ENCODE results near the gene HOMEZ. TPM values are rescaled to one million over a fixed set of nuclear protein-coding genes. Genes with fewer than 3 reads are reported as not detected.
"Not testable (repeated sequence)": the region's sequence is repeated elsewhere in the genome, so short reads cannot be mapped to it uniquely, and the experiment has no call there.

Gene HOMEZ
- total RNA-seq, 2 experiments from 2014 or later = 7.1 to 17.2 TPM

- Histone ChIP-seq H3K79me2 (ENCODE audit: insufficient read depth, low read depth, low read length) (no peaks in the 10 kb centered on the region), H3K9me3 (ENCODE audit: low read length) (no peaks in the 10 kb centered on the region), H3K4me2 (ENCODE audit: low read length) (no peak overlapping the region), H3K9me2 (ENCODE audit: insufficient read depth, low read length) (no peaks in the 10 kb centered on the region), H3K27ac (ENCODE audit: low read depth, low read length, poor library complexity, severe bottlenecking) (no peak overlapping the region), H3K4me1 (ENCODE audit: insufficient read depth, low read length, poor library complexity, severe bottlenecking) (no peaks in the 10 kb centered on the region), H4K20me1 (ENCODE audit: insufficient read depth, low read length) (no peaks in the 10 kb centered on the region; the same call in 1 of the 2 replicates), H3K4me3 (ENCODE audit: low read depth, low read length, poor library complexity, severe bottlenecking) (no peak overlapping the region), H2AFZ (ENCODE audit: low read length) (no peak overlapping the region), H3K36me3 (ENCODE audit: insufficient read depth, low read length) (no peaks in the 10 kb centered on the region)
- TF ChIP-seq CTCF (conservative IDR thresholded peaks at IDR 0.05; ENCODE audit: low read length) (no peak), EZH2phosphoT487 (IDR thresholded peaks at IDR 0.05; ENCODE audit: borderline replicate concordance, low read depth, low read length) (no peak)
- no peak for DNase-seq (ENCODE audit: low spot score)
- no TSS peak for BruUV-seq (replicated peaks)
- CTCF ChIA-PET (ENCODE audit: unreplicated experiment) = no interaction called here
- POLR2A ChIA-PET = interaction anchor here (0.9 kb wide), 1 partner anchor 950 kb away, joined by 3 read pairs; no protein-coding TSS in a partner anchor
- intact Hi-C loops (cut with micrococcal nuclease; ENCODE audit: unreplicated experiment) = no loop called here
Measured at GRCh38 chr14:23245282-23245681, 40.6 kb downstream of the HOMEZ start.

- Histone ChIP-seq H3K79me2 (ENCODE audit: insufficient read depth, low read depth, low read length) (no peaks in the 10 kb centered on the region), H4K20me1 (ENCODE audit: insufficient read depth, low read length) (no peaks in the 10 kb centered on the region; the same call in 1 of the 2 replicates), H3K4me1 (ENCODE audit: insufficient read depth, low read length, poor library complexity, severe bottlenecking) (no peaks in the 10 kb centered on the region), H3K4me2 (ENCODE audit: low read length) (no peak overlapping the region), H3K27ac (ENCODE audit: low read depth, low read length, poor library complexity, severe bottlenecking) (no peak overlapping the region), H2AFZ (ENCODE audit: low read length) (no peak overlapping the region), H3K9me2 (ENCODE audit: insufficient read depth, low read length) (no peaks in the 10 kb centered on the region), H3K4me3 (ENCODE audit: low read depth, low read length, poor library complexity, severe bottlenecking) (no peak overlapping the region), H3K36me3 (ENCODE audit: insufficient read depth, low read length) (no peaks in the 10 kb centered on the region), H3K9me3 (ENCODE audit: low read length) (no peaks in the 10 kb centered on the region)
- POLR2A ChIA-PET = no interaction called here
- BruUV-seq (replicated peaks) = no TSS peak
- CTCF ChIA-PET (ENCODE audit: unreplicated experiment) = no interaction called here
- TF ChIP-seq CTCF (conservative IDR thresholded peaks at IDR 0.05; ENCODE audit: low read length) (no peak), EZH2phosphoT487 (IDR thresholded peaks at IDR 0.05; ENCODE audit: borderline replicate concordance, low read depth, low read length) (no peak)
- no peak for DNase-seq (ENCODE audit: low spot score)
- intact Hi-C loops (cut with micrococcal nuclease; ENCODE audit: unreplicated experiment) = no loop called here
Measured at GRCh38 chr14:23243066-23243465, 42.9 kb downstream of the HOMEZ start.

GRCh38 chr14:23242076-23242475 is 43.9 kb downstream of the HOMEZ start:
- no peak for DNase-seq (ENCODE audit: low spot score)
- intact Hi-C loops (cut with micrococcal nuclease; ENCODE audit: unreplicated experiment) = no loop called here
- no peak overlapping the region for H3K27ac ChIP-seq (ENCODE audit: low read depth, low read length, poor library complexity, severe bottlenecking)
- no peak overlapping the region for H3K4me3 ChIP-seq (ENCODE audit: low read depth, low read length, poor library complexity, severe bottlenecking)
- no peak for TF ChIP-seq EZH2phosphoT487 (IDR thresholded peaks at IDR 0.05; ENCODE audit: borderline replicate concordance, low read depth, low read length)
- TF ChIP-seq CTCF (conservative IDR thresholded peaks at IDR 0.05; ENCODE audit: low read length) = no peak
- H3K9me2 ChIP-seq (ENCODE audit: insufficient read depth, low read length) = no peaks in the 10 kb centered on the region
- H4K20me1 ChIP-seq (ENCODE audit: insufficient read depth, low read length) = no peaks in the 10 kb centered on the region; the same call in 1 of the 2 replicates
- H3K79me2 ChIP-seq (ENCODE audit: insufficient read depth, low read depth, low read length) = no peaks in the 10 kb centered on the region
- no peaks in the 10 kb centered on the region for H3K4me1 ChIP-seq (ENCODE audit: insufficient read depth, low read length, poor library complexity, severe bottlenecking)
- no peaks in the 10 kb centered on the region for H3K36me3 ChIP-seq (ENCODE audit: insufficient read depth, low read length)
- H3K4me2 ChIP-seq (ENCODE audit: low read length) = no peak overlapping the region
- no peaks in the 10 kb centered on the region for H3K9me3 ChIP-seq (ENCODE audit: low read length)
- H2AFZ ChIP-seq (ENCODE audit: low read length) = no peak overlapping the region
- POLR2A ChIA-PET = no interaction called here
- no TSS peak for BruUV-seq (replicated peaks)
- CTCF ChIA-PET (ENCODE audit: unreplicated experiment) = no interaction called here

GRCh38 chr14:23241061-23241715 is 44.7 kb downstream of the HOMEZ start:
- DNase-seq (ENCODE audit: low spot score); H3K9me2 ChIP-seq (ENCODE audit: insufficient read depth, low read length); H3K4me1 ChIP-seq (ENCODE audit: insufficient read depth, low read length, poor library complexity, severe bottlenecking); H3K27ac ChIP-seq (ENCODE audit: low read depth, low read length, poor library complexity, severe bottlenecking); H3K4me2 ChIP-seq (ENCODE audit: low read length); CTCF ChIA-PET (ENCODE audit: unreplicated experiment); H3K4me3 ChIP-seq (ENCODE audit: low read depth, low read length, poor library complexity, severe bottlenecking); POLR2A ChIA-PET; H4K20me1 ChIP-seq (ENCODE audit: insufficient read depth, low read length); H3K79me2 ChIP-seq (ENCODE audit: insufficient read depth, low read depth, low read length); H3K9me3 ChIP-seq (ENCODE audit: low read length); intact Hi-C loops (cut with micrococcal nuclease; ENCODE audit: unreplicated experiment); BruUV-seq (replicated peaks); H3K36me3 ChIP-seq (ENCODE audit: insufficient read depth, low read length); H2AFZ ChIP-seq (ENCODE audit: low read length): not testable (repeated sequence)

Measured in OCI-LY7 (cell line).